HG03442 (cell line): ENCODE data around the gene SLC7A8.

Experiments used
- ATAC-seq: cut with Tn5 transposase; IDR thresholded peaks from one replicate; pipeline ENCODE4 v1.9.1; 2021; ENCODE audit warnings: mild to moderate bottlenecking, moderate library complexity; ENCODE audit not compliant: unreplicated experiment

SLC7A8 gene

GRCh38 chr14:23183158-23183470 is 346 bp downstream of the SLC7A8 start:
- ATAC-seq = no peak

GRCh38 chr14:23182372-23183157 is 895 bp downstream of the SLC7A8 start:
- ATAC-seq = no peak

- ATAC-seq = no peak
Observed at GRCh38 chr14:23181946-23182345, 1.5 kb downstream of the SLC7A8 start.

- no peak for ATAC-seq
Observed at GRCh38 chr14:23181453-23181852, 2.0 kb downstream of the SLC7A8 start.

GRCh38 chr14:23177181-23177580 is 6.3 kb downstream of the SLC7A8 start:
- no peak for ATAC-seq

- no peak for ATAC-seq
Observed at GRCh38 chr14:23175823-23176222, 7.6 kb downstream of the SLC7A8 start.

- ATAC-seq = no peak
Observed at GRCh38 chr14:23174296-23175184, 8.9 kb downstream of the SLC7A8 start.

- ATAC-seq = no peak
Observed at GRCh38 chr14:23173796-23174195, 9.7 kb downstream of the SLC7A8 start.

- ATAC-seq = no peak
Observed at GRCh38 chr14:23173031-23173430, 10.4 kb downstream of the SLC7A8 start.

GRCh38 chr14:23172574-23172973 is 10.9 kb downstream of the SLC7A8 start:
- ATAC-seq = no peak

GRCh38 chr14:23172096-23172495 is 11.4 kb downstream of the SLC7A8 start:
- ATAC-seq = no peak

- no peak for ATAC-seq
Observed at GRCh38 chr14:23171222-23171975, 12.1 kb downstream of the SLC7A8 start.

- no peak for ATAC-seq
Observed at GRCh38 chr14:23169622-23170021, 13.8 kb downstream of the SLC7A8 start.

GRCh38 chr14:23168246-23168645 is 15.2 kb downstream of the SLC7A8 start:
- no peak for ATAC-seq

- no peak for ATAC-seq
Observed at GRCh38 chr14:23167116-23167847, 16.2 kb downstream of the SLC7A8 start.

GRCh38 chr14:23164949-23165348 is 18.5 kb downstream of the SLC7A8 start:
- ATAC-seq = no peak

GRCh38 chr14:23164250-23164649 is 19.2 kb downstream of the SLC7A8 start:
- no peak for ATAC-seq

- no peak for ATAC-seq
Observed at GRCh38 chr14:23163830-23164229, 19.6 kb downstream of the SLC7A8 start.

GRCh38 chr14:23162800-23163199 is 20.7 kb downstream of the SLC7A8 start:
- no peak for ATAC-seq

GRCh38 chr14:23162005-23162404 is 21.5 kb downstream of the SLC7A8 start:
- ATAC-seq = no peak
